ENCODE results near the gene CDX1.

GRCh38 chr5:150118561-150119229 is 47.9 kb upstream of the CDX1 start:
- TF ChIP-seq EP300 (IDR thresholded peaks at IDR 0.05) (no peak), POLR2AphosphoS5 (IDR thresholded peaks at IDR 0.05) (no peak), CTCF (IDR thresholded peaks at IDR 0.05) (no peak), POLR2A (IDR thresholded peaks at IDR 0.05) (no peak)
